ENCODE data around the gene PIP5K1B. TPM values are rescaled to one million over a fixed set of nuclear protein-coding genes. Genes with fewer than 3 reads are reported as not detected.
A peak's percentile ranks its signal among the peaks of the same experiment; 100 is the strongest.

The PIP5K1B gene
- total and polyA plus RNA-seq, 2 of the 13 experiments (the other 11 are each of a cell fraction or from before 2014, with no cell fraction given), result 15.8 to 17.5 TPM

DNA sequence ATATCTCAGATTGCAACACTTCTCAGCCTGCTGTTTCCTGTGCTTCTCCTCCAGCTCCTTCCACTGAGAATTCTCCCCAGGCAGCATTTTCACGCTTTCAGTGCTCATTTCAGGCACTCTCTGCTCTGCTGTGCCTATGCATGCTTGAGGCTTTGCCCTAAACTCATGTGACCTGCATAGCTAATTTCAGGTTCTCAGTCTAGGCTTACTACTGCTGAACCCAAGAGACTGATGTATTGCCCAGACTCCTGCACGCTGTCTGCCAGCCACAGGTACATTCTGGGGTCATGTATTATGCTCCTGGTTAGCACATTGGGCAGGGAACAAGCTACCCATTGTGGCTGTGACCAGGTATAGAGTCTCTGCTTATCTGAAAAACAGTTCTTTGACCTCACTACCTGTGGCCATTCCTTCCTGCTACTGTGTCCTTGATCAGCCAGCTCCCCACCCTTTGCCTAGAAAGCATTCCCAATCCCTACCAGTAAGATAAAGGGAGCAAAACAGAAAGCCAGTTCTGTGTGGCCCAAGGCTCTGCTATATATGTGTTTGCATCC lies 34.7 kb downstream of the PIP5K1B start (continued):
- TF ChIP-seq KLF13 (CRISPR knock-in tag; IDR thresholded peaks at IDR 0.05), result no peak
- TF ChIP-seq, protein P1, sequence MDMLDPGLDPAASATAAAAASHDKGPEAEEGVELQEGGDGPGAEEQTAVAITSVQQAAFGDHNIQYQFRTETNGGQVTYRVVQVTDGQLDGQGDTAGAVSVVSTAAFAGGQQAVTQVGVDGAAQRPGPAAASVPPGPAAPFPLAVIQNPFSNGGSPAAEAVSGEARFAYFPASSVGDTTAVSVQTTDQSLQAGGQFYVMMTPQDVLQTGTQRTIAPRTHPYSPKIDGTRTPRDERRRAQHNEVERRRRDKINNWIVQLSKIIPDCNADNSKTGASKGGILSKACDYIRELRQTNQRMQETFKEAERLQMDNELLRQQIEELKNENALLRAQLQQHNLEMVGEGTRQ (IDR thresholded peaks at IDR 0.05; ENCODE audit: low read depth, low read length), result no peak
- TF ChIP-seq, protein P1 (CRISPR knock-in tag; IDR thresholded peaks at IDR 0.05; ENCODE audit: borderline replicate concordance), result no peak
- TF ChIP-seq ZMYM2 (CRISPR knock-in tag; IDR thresholded peaks at IDR 0.05), result no peak
- no peak for TF ChIP-seq GATAD1 (CRISPR knock-in tag; IDR thresholded peaks at IDR 0.05)
- TF ChIP-seq, protein P2, sequence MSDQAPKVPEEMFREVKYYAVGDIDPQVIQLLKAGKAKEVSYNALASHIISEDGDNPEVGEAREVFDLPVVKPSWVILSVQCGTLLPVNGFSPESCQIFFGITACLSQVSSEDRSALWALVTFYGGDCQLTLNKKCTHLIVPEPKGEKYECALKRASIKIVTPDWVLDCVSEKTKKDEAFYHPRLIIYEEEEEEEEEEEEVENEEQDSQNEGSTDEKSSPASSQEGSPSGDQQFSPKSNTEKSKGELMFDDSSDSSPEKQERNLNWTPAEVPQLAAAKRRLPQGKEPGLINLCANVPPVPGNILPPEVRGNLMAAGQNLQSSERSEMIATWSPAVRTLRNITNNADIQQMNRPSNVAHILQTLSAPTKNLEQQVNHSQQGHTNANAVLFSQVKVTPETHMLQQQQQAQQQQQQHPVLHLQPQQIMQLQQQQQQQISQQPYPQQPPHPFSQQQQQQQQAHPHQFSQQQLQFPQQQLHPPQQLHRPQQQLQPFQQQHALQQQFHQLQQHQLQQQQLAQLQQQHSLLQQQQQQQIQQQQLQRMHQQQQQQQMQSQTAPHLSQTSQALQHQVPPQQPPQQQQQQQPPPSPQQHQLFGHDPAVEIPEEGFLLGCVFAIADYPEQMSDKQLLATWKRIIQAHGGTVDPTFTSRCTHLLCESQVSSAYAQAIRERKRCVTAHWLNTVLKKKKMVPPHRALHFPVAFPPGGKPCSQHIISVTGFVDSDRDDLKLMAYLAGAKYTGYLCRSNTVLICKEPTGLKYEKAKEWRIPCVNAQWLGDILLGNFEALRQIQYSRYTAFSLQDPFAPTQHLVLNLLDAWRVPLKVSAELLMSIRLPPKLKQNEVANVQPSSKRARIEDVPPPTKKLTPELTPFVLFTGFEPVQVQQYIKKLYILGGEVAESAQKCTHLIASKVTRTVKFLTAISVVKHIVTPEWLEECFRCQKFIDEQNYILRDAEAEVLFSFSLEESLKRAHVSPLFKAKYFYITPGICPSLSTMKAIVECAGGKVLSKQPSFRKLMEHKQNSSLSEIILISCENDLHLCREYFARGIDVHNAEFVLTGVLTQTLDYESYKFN (CRISPR knock-in tag; conservative IDR thresholded peaks at IDR 0.05), result peak; percentile 85
- TF ChIP-seq TRIM24 (CRISPR knock-in tag; IDR thresholded peaks at IDR 0.05), result no peak
- TF ChIP-seq GZF1 (CRISPR knock-in tag; IDR thresholded peaks at IDR 0.05), result no peak
- no peak for TF ChIP-seq ZNF101 (CRISPR knock-in tag; IDR thresholded peaks at IDR 0.05; ENCODE audit: borderline replicate concordance, low read depth)
- no peak for TF ChIP-seq ADNP (CRISPR knock-in tag; IDR thresholded peaks at IDR 0.05)
- TF ChIP-seq ZBED4 (CRISPR knock-in tag; IDR thresholded peaks at IDR 0.05; ENCODE audit: borderline replicate concordance), result no peak
- TF ChIP-seq, protein P3, sequence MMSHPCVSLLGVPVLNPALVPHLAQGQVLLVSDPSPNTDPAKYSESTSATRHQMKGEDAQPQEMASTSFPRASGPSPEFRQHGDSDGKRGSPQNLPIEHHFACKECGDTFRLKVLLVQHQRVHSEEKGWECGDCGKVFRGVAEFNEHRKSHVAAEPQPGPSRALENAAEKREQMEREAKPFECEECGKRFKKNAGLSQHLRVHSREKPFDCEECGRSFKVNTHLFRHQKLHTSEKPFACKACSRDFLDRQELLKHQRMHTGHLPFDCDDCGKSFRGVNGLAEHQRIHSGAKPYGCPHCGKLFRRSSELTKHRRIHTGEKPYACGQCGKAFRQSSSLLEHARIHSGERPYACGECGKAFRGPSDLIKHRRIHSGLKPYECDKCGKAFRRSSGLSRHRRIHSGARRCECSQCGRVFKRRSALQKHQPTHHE (CRISPR knock-in tag; IDR thresholded peaks at IDR 0.05; ENCODE audit: borderline replicate concordance), result no peak
- TF ChIP-seq, protein P4, sequence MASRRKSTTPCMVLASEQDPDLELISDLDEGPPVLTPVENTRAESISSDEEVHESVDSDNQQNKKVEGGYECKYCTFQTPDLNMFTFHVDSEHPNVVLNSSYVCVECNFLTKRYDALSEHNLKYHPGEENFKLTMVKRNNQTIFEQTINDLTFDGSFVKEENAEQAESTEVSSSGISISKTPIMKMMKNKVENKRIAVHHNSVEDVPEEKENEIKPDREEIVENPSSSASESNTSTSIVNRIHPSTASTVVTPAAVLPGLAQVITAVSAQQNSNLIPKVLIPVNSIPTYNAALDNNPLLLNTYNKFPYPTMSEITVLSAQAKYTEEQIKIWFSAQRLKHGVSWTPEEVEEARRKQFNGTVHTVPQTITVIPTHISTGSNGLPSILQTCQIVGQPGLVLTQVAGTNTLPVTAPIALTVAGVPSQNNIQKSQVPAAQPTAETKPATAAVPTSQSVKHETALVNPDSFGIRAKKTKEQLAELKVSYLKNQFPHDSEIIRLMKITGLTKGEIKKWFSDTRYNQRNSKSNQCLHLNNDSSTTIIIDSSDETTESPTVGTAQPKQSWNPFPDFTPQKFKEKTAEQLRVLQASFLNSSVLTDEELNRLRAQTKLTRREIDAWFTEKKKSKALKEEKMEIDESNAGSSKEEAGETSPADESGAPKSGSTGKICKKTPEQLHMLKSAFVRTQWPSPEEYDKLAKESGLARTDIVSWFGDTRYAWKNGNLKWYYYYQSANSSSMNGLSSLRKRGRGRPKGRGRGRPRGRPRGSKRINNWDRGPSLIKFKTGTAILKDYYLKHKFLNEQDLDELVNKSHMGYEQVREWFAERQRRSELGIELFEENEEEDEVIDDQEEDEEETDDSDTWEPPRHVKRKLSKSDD (CRISPR knock-in tag; IDR thresholded peaks at IDR 0.05; ENCODE audit: low read depth), result peak; percentile 58; the same call in 1 of the 2 replicates
- TF ChIP-seq SRSF9 (IDR thresholded peaks at IDR 0.05; ENCODE audit: borderline replicate concordance, insufficient read depth, low read depth, low read length, poor library complexity, severe bottlenecking), result no peak
- no peak for TF ChIP-seq RFX1 (IDR thresholded peaks at IDR 0.05)
- 0 out of 2 replicates have a peak, but pooled peaks have one; percentile 71 for TF ChIP-seq HMG20A (CRISPR knock-in tag; IDR thresholded peaks at IDR 0.05; ENCODE audit: borderline replicate concordance)
